Stimulated activated CD8-positive, alpha-beta memory T cell treated with anti-CD3 and anti-CD28 coated beads, Interleukin-4, amount 100 ng/mL, for 24 hours (primary cell): Measurements from ENCODE around the gene CYB5R3.
"Not testable (repeated sequence)": the region's sequence is repeated elsewhere in the genome, so short reads cannot be mapped to it uniquely, and the experiment has no call there.

ENCODE experiments used
- DNase-seq: peaks from one replicate; pipeline ENCODE4 v3.0.0-alpha.2; 2020; ENCODE audit warnings: low read depth

CYB5R3 gene

GRCh38 chr22:42678894-42679293, 29.7 kb upstream of the CYB5R3 start:
- no peak for DNase-seq

GRCh38 chr22:42677936-42678335, 28.7 kb upstream of the CYB5R3 start:
- not testable (repeated sequence) for DNase-seq

GRCh38 chr22:42676059-42676607, 26.9 kb upstream of the CYB5R3 start:
- no peak for DNase-seq

- DNase-seq = no peak
Measured at GRCh38 chr22:42673898-42674401, 24.8 kb upstream of the CYB5R3 start.

- not testable (repeated sequence) for DNase-seq
Measured at GRCh38 chr22:42673071-42673470, 23.9 kb upstream of the CYB5R3 start.

GRCh38 chr22:42670921-42671709, 21.9 kb upstream of the CYB5R3 start:
- no peak for DNase-seq

- no peak for DNase-seq
Measured at GRCh38 chr22:42670046-42670445, 20.9 kb upstream of the CYB5R3 start.

GRCh38 chr22:42666393-42666792, 17.2 kb upstream of the CYB5R3 start:
- not testable (repeated sequence) for DNase-seq

GRCh38 chr22:42664976-42665831, 16.0 kb upstream of the CYB5R3 start:
- DNase-seq = no peak

- DNase-seq = peak; percentile 70
Measured at GRCh38 chr22:42661985-42662831, 13.0 kb upstream of the CYB5R3 start.

GRCh38 chr22:42656578-42656977, 7.4 kb upstream of the CYB5R3 start:
- DNase-seq = no peak

GRCh38 chr22:42655693-42656092, 6.5 kb upstream of the CYB5R3 start:
- DNase-seq = no peak

GRCh38 chr22:42654436-42655073, 5.4 kb upstream of the CYB5R3 start:
- DNase-seq = no peak

- DNase-seq = no peak
Measured at GRCh38 chr22:42653999-42654398, 4.8 kb upstream of the CYB5R3 start.

GRCh38 chr22:42651134-42651533, 1.9 kb upstream of the CYB5R3 start:
- no peak for DNase-seq

- DNase-seq = peak; percentile 27
Measured at GRCh38 chr22:42648368-42649245, 585 bp downstream of the CYB5R3 start.

- no peak for DNase-seq
Measured at GRCh38 chr22:42648017-42648367, 1.2 kb downstream of the CYB5R3 start.

GRCh38 chr22:42646569-42647525, 2.3 kb downstream of the CYB5R3 start:
- no peak for DNase-seq

GRCh38 chr22:42645938-42646568, 3.1 kb downstream of the CYB5R3 start:
- DNase-seq = no peak
